ENCODE data around the gene D2HGDH.
A peak's percentile ranks its signal among the peaks of the same experiment; 100 is the strongest.
"Not testable (repeated sequence)": the region's sequence is repeated elsewhere in the genome, so short reads cannot be mapped to it uniquely, and the experiment has no call there.

Gene D2HGDH

GRCh38 chr2:241755166-241755565 is 20.7 kb downstream of the D2HGDH start:
- Histone ChIP-seq H3K4me3 (no peak overlapping the region), H3K4me1 (no peaks in the 10 kb centered on the region), H3K9me3 (no peaks in the 10 kb centered on the region), H3K27me3 (no peaks in the 10 kb centered on the region), H3K27ac (no peak overlapping the region), H3K36me3 (peaks cover 19 to 86% (median 52%) of the 10 kb centered on the region in 3 donors)
- TF ChIP-seq CTCF (IDR thresholded peaks at IDR 0.05) = no peak
- no peak for DNase-seq
- intact Hi-C loops (cut with DNase I; ENCODE audit: low total_unique reads) = no loop called here

DNA sequence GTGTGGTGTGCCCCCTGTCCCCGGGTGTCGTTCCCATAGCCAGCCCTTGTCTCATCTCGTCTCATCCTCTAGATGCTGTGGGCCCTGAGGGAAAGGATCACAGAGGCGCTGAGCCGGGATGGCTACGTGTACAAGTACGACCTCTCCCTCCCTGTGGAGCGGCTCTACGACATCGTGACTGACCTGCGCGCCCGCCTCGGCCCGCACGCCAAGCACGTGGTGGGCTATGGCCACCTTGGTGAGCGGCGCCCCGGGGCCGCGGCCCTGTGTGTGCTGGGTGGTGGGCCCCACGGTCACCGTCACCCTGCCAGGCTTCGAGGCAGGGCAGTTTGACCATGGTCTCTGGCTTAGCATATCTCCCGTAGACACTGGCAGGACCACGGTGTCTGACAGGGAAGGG is 21.3 kb downstream of the D2HGDH start:
- H3K4me1 ChIP-seq = no peaks in the 10 kb centered on the region
- TF ChIP-seq CTCF (IDR thresholded peaks at IDR 0.05) = no peak
- intact Hi-C loops (cut with DNase I; ENCODE audit: low total_unique reads) = no loop called here
- H3K36me3 ChIP-seq = peaks cover 19 to 86% (median 56%) of the 10 kb centered on the region in 3 donors
- no peaks in the 10 kb centered on the region for H3K27me3 ChIP-seq
- H3K9me3 ChIP-seq = no peaks in the 10 kb centered on the region
- no peak overlapping the region for H3K27ac ChIP-seq
- no peak overlapping the region for H3K4me3 ChIP-seq
- no peak for DNase-seq

GRCh38 chr2:241759067-241759807 is 24.8 kb downstream of the D2HGDH start:
- Histone ChIP-seq H3K4me3 (no peak overlapping the region), H3K27ac (no peak overlapping the region), H3K27me3 (no peaks in the 10 kb centered on the region), H3K36me3 (peaks cover 15 to 76% (median 42%) of the 10 kb centered on the region in 3 donors), H3K4me1 (no peaks in the 10 kb centered on the region), H3K9me3 (no peaks in the 10 kb centered on the region)
- intact Hi-C loops (cut with DNase I; ENCODE audit: low total_unique reads) = no loop called here
- peak in 1 of 2 donors; percentile 17 for DNase-seq
- TF ChIP-seq CTCF (IDR thresholded peaks at IDR 0.05) = no peak

DNA sequence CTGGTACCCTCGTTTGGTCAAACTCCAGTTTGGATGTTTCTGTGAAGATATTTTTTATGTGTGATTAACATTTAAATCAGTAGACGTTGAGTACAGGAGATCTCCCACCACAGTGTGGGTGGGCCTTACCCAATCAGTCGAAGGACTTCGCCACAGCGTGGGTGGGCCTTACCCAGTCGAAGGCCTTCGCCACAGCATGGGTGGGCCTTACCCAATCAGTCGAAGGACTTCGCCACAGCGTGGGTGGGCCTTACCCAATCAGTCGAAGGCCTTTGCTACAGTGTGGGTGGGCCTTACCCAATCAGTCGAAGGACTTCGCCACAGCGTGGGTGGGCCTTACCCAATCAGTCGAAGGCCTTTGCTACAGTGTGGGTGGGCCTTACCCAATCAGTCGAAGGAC is 25.5 kb downstream of the D2HGDH start:
- H3K36me3 ChIP-seq = peaks cover 14 to 72% (median 39%) of the 10 kb centered on the region in 3 donors
- DNase-seq; H3K27me3 ChIP-seq; H3K9me3 ChIP-seq; H3K4me3 ChIP-seq; intact Hi-C loops (cut with DNase I; ENCODE audit: low total_unique reads); H3K4me1 ChIP-seq; H3K27ac ChIP-seq: not testable (repeated sequence)

DNA sequence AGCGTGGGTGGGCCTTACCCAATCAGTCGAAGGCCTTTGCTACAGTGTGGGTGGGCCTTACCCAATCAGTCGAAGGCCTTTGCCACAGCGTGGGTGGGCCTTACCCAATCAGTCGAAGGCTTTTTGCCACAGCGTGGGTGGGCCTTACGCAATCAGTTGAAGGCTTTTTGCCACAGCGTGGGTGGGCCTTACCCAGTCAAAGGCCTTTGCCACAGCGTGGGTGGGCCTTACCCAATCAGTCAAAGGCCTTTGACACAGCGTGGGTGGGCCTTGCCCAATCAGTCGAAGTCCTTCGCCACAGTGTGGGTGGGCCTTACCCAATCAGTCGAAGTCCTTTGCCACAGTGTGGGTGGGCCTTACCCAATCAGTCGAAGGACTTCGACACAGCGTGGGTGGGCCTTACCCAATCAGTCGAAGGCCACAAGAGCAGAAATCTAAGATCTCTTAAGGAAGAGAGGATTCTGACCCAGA is 25.9 kb downstream of the D2HGDH start:
- H3K9me3 ChIP-seq = no peaks in the 10 kb centered on the region
- H3K36me3 ChIP-seq = peaks cover 10 to 67% (median 36%) of the 10 kb centered on the region in 3 donors
- H3K27me3 ChIP-seq = no peaks in the 10 kb centered on the region
- no peaks in the 10 kb centered on the region for H3K4me1 ChIP-seq
- H3K27ac ChIP-seq = no peak overlapping the region
- no peak overlapping the region for H3K4me3 ChIP-seq
- no peak for TF ChIP-seq CTCF (IDR thresholded peaks at IDR 0.05)
- DNase-seq = peak in 1 of 2 donors; percentile 48
- intact Hi-C loops (cut with DNase I; ENCODE audit: low total_unique reads) = no loop called here

DNA sequence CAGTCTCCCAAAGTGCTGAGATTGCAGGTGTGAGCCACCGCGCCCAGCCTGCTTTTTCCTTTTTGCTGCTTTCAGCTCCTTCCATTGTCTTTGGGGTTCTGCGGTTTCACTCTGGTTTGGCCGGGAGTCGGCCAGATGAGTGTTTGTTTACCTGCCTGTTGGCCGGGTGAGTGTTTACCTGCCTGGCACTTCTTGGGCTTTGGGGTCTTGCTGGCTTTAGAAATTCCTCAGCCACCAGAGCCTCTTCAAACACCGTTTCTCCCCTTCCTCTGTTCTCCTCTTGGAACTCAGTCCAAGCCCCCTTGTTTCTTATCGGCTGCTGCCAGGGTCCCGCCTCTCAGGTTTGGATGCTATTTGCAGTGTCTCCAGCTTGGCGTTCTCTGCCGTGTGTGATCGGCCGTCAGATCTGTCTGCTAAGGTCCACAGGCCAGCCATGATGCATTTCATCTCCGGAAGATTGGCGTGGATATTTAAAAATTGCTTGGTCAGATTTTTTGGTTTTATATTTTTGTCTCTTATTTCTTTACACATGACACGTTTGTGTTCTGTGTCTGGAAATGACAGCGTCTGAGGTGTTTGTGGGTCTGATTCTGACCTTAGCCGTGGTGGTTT is 28.0 kb downstream of the D2HGDH start:
- Histone ChIP-seq H3K4me1 (no peaks in the 10 kb centered on the region), H3K9me3 (no peaks in the 10 kb centered on the region), H3K27me3 (no peaks in the 10 kb centered on the region), H3K36me3 (peaks cover 4 to 47% (median 15%) of the 10 kb centered on the region in 3 donors), H3K4me3 (no peak overlapping the region), H3K27ac (no peak overlapping the region)
- no peak for TF ChIP-seq CTCF (IDR thresholded peaks at IDR 0.05)
- peak in 1 of 2 donors; percentile 9 for DNase-seq
- intact Hi-C loops (cut with DNase I; ENCODE audit: low total_unique reads) = no loop called here
